Measurements from ENCODE around the gene ACVRL1. TPM values are rescaled to one million over a fixed set of nuclear protein-coding genes. Genes with fewer than 3 reads are reported as not detected.
A peak's percentile ranks its signal among the peaks of the same experiment; 100 is the strongest.

Gene ACVRL1
- total and polyA plus RNA-seq, 9 of the 15 experiments (the other 6 are each of a cell fraction or from before 2014, with no cell fraction given) = 0.07 to 1.4 (median 0.30) TPM

DNA sequence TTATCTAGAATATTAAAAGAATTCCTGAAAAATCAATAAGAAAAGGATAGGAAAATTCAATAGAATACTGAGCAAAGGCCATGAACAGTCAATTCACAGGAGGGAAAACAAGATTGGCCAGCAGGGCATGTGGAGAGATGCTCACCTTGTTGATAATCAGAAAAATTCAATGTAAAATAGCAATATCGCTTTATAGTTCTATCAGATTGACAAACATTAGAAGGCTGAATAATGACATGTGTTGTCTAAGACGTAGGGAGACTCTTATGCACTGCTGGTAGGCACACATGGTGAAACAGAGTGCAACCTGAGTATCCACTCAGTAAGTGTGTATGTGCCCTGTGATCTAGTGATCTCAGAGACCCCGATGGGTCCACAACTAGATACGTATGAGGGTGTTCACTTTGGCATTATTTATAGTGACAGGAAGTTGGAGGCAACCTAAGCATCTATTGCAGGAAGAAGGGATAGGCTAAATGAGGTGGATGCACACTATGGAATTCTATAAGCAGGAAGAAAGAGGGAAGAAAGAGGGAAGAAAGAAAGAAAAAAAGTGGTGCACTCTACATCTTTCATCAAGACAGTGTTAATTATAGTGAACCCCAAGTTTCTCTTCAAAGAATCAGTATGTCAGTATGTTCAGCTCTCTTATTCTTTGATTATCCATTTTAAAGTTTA is 23.2 kb upstream of the ACVRL1 start (continued):
- TF ChIP-seq RFX7 (CRISPR knock-in tag; IDR thresholded peaks at IDR 0.05) = no peak
- no peak for TF ChIP-seq GTF2F1 (IDR thresholded peaks at IDR 0.05; ENCODE audit: low read depth, low read length)
- no peak for TF ChIP-seq ZNF280B (CRISPR knock-in tag; IDR thresholded peaks at IDR 0.05)
- TF ChIP-seq U2AF1 (optimal IDR thresholded peaks at IDR 0.05; ENCODE audit: low read depth, low read length) = no peak
- no peak for TF ChIP-seq RBM34 (IDR thresholded peaks at IDR 0.05; ENCODE audit: borderline replicate concordance, insufficient read depth, low read length)
- TF ChIP-seq, protein P1, sequence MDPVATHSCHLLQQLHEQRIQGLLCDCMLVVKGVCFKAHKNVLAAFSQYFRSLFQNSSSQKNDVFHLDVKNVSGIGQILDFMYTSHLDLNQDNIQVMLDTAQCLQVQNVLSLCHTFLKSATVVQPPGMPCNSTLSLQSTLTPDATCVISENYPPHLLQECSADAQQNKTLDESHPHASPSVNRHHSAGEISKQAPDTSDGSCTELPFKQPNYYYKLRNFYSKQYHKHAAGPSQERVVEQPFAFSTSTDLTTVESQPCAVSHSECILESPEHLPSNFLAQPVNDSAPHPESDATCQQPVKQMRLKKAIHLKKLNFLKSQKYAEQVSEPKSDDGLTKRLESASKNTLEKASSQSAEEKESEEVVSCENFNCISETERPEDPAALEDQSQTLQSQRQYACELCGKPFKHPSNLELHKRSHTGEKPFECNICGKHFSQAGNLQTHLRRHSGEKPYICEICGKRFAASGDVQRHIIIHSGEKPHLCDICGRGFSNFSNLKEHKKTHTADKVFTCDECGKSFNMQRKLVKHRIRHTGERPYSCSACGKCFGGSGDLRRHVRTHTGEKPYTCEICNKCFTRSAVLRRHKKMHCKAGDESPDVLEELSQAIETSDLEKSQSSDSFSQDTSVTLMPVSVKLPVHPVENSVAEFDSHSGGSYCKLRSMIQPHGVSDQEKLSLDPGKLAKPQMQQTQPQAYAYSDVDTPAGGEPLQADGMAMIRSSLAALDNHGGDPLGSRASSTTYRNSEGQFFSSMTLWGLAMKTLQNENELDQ (CRISPR knock-in tag; IDR thresholded peaks at IDR 0.05; ENCODE audit: borderline replicate concordance) = no peak
- TF ChIP-seq KAT8 (IDR thresholded peaks at IDR 0.05; ENCODE audit: low read depth) = no peak
- TF ChIP-seq ZNF639 (CRISPR knock-in tag; conservative IDR thresholded peaks at IDR 0.05 in 1 of 2, IDR thresholded peaks at IDR 0.05 in 1 of 2) = peak in 1 of 2 experiments; percentile 68; a peak in 2 of 4 replicates
- TF ChIP-seq ZNF766 (CRISPR knock-in tag; conservative IDR thresholded peaks at IDR 0.05) = peak; percentile 63
- no peak for TF ChIP-seq ADNP (tag; IDR thresholded peaks at IDR 0.05)
- TF ChIP-seq TCF15 (CRISPR knock-in tag; IDR thresholded peaks at IDR 0.05) = no peak
- TF ChIP-seq KLF16 (IDR thresholded peaks at IDR 0.05) = no peak
- TF ChIP-seq YY1 (IDR thresholded peaks at IDR 0.05; ENCODE audit: borderline replicate concordance in 1 of 3, control insufficient read depth in 1 of 3, extremely low read depth in 1 of 3, insufficient read depth in 3 of 3, insufficient read length in 1 of 3, insufficient replicate concordance in 2 of 3, low read depth in 1 of 3, low read length in 2 of 3) = no peak
- TF ChIP-seq, protein P2, sequence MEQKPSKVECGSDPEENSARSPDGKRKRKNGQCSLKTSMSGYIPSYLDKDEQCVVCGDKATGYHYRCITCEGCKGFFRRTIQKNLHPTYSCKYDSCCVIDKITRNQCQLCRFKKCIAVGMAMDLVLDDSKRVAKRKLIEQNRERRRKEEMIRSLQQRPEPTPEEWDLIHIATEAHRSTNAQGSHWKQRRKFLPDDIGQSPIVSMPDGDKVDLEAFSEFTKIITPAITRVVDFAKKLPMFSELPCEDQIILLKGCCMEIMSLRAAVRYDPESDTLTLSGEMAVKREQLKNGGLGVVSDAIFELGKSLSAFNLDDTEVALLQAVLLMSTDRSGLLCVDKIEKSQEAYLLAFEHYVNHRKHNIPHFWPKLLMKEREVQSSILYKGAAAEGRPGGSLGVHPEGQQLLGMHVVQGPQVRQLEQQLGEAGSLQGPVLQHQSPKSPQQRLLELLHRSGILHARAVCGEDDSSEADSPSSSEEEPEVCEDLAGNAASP (IDR thresholded peaks at IDR 0.05) = no peak
- no peak for TF ChIP-seq BRCA1 (IDR thresholded peaks at IDR 0.05)
- TF ChIP-seq BRCA1 (CRISPR knock-in tag; IDR thresholded peaks at IDR 0.05) = no peak
- TF ChIP-seq, protein P3, sequence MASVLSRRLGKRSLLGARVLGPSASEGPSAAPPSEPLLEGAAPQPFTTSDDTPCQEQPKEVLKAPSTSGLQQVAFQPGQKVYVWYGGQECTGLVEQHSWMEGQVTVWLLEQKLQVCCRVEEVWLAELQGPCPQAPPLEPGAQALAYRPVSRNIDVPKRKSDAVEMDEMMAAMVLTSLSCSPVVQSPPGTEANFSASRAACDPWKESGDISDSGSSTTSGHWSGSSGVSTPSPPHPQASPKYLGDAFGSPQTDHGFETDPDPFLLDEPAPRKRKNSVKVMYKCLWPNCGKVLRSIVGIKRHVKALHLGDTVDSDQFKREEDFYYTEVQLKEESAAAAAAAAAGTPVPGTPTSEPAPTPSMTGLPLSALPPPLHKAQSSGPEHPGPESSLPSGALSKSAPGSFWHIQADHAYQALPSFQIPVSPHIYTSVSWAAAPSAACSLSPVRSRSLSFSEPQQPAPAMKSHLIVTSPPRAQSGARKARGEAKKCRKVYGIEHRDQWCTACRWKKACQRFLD (CRISPR knock-in tag; IDR thresholded peaks at IDR 0.05) = peak; percentile 61; the same call in 1 of the 2 replicates
- no peak for TF ChIP-seq MCM2 (IDR thresholded peaks at IDR 0.05; ENCODE audit: low read depth)
